HG03025 (cell line): ENCODE data around the gene ZNF786.
A peak's percentile ranks its signal among the peaks of the same experiment; 100 is the strongest.
"Not testable (repeated sequence)": the region's sequence is repeated elsewhere in the genome, so short reads cannot be mapped to it uniquely, and the experiment has no call there.

ENCODE experiments used
- ATAC-seq: cut with Tn5 transposase; IDR thresholded peaks from one replicate; pipeline ENCODE4 v1.9.1; 2021; ENCODE audit warnings: mild to moderate bottlenecking, moderate library complexity; ENCODE audit not compliant: unreplicated experiment, low FRiP score

Gene ZNF786

DNA sequence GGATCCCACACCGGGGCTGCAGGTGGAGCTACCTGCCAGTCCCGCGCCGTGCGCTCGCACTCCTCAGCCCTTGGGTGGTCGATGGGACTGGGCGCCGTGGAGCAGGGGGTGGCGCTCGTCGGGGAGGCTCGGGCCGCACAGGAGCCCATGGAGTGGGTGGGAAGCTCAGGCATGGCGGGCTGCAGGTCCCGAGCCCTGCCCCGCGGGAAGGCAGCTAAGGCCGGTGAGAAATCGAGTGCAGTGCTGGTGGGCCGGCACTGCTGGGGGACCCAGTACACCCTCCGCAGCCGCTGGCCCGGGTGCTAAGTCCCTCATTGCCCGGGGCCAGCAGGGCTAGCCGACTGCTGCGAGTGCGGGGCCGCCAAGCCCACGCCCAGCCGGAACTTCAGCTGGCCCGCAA, 51.9 kb downstream of the ZNF786 start:
- ATAC-seq = not testable (repeated sequence)

DNA sequence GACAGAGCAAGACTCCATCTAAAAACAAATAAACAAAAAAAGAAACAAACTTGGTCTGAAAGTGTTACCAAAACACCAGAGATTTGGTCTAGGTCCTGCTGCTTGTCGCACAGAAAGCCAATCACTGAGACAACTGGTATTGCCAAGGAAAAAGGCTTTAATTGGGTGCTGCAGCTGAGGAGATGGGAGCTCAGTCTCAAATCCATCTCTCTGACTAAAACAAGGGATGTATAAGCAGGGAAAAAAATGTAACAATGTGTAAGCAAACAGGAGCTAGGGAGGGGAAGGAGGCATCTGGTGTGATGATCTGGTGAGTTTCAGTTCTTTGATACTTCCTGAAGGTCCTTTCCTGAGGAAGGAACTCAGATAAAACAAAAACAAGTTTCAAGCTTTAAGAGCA, 53.8 kb downstream of the ZNF786 start:
- no peak for ATAC-seq

DNA sequence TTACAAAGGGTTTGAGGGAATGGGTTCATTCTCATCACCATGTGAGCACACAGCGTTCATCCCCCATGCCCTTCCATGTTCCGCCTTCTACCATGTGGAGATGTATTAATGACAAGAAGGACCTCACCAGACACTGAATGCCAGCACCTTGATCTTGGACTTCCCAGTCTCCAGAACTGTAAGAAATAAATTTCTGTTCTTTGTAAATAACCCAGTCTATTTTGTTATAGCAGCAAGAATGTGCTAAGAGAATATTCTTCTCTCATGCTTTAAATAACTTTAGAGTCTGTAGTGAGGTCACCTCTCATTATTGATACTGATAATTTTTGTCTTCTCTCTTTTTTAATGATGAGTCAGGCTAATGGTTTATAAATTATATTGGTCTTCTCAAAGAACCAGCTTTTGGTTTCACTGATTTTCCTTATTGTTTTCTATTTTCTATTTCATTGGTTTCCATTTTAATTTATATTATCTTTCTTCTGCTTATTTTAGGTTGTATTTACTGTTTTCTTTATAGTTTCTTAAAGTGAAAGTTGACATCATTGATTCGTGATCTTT, 59.1 kb downstream of the ZNF786 start:
- no peak for ATAC-seq

DNA sequence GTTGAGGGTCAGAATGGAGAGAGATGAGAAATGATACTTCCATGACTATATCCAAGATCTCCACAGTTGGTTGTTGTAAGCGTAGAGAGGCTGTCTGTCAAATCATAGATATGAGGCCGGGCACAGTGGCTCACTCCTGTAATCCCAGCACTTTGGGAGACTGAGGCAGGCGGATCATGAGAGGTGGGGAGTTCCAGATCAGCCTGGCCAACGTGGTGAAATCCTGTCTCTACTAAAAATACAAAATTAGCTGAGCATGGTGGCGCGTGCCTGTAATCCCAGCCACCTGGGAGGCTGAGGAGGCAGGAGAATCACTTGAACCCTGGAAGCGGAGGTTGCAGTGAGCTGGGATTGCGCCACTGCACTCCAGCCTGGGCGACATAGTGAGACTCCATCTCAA, 60.1 kb downstream of the ZNF786 start:
- not testable (repeated sequence) for ATAC-seq

DNA sequence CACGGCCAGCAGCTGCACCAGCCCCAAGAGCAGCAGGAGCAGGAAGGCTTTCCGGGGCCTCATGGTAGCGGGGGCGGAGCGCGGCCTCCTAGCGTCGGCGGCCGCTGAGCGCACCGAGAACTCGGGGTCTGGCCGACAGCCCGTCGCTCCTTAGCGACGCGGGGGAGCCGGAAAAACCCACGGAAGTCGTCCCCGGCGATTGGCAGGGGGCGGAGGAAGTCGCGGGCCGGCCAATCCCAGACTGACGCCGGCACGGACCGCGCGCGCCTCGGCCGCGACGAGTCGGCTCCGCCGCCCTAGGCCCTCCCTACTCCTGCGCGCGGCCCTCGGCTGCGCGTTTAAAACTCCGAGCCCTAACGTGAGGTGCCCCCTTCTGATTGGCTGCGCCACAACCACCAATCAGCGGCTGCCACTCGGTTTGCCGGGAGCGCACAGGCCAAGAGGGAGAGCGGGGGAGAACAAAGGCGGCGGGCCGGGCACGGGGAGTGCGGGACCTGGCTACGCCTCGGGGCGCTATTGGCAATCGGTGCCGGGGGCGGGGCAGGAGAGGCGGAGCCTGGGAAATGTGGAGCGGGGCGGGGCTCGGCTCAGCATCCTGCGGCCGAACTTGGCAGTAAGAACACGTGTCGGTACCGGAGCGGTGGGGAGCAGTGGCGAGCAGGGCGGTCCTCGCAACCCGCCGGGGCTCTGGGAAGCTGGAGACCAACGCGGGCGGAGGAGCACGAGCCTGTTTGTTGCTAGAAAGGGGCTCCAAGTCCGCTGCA, 62.0 kb downstream of the ZNF786 start, which contains the start of gene PDIA4:
TSS of gene PDIA4 (minus strand) at position 160 of the 764 bp plus-strand sequence. CDS start at position 63, 97 bp downstream.
- peak; percentile 93 for ATAC-seq

DNA sequence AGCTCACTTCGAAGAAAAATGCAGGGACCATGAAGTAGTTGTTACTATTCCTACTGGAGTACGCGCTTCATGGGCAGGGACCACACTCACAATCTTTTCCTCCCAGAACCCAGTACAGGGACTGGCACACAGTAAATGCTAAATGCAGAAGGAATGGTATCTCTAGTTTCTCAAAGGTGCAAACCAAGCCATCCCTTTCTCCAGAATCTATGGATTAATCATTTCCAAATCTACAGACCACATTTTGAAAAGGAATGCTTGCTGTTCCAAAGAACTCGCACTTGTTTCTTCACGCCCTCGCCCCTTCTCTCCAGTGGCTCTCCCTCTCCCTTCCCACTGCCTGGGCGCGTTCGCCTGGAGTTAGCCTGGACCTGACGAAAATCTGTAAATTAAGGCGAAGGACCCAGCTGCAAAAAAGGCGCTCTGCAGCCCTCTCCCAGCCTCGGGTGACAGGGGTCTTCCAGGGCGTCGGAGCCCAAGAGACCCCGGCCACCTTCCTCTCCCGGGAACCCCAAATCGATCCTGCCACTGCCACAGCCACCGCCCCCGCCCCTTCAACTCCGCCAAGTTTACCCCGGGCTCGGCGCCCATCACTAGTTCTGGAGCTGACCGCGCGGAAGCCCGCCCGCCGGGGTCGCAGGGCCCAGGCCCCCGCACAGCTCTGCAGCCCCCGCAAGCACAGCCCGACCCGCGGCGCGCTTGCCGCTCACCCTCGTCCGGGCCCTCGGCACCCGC, 62.7 kb downstream of the ZNF786 start:
- no peak for ATAC-seq

DNA sequence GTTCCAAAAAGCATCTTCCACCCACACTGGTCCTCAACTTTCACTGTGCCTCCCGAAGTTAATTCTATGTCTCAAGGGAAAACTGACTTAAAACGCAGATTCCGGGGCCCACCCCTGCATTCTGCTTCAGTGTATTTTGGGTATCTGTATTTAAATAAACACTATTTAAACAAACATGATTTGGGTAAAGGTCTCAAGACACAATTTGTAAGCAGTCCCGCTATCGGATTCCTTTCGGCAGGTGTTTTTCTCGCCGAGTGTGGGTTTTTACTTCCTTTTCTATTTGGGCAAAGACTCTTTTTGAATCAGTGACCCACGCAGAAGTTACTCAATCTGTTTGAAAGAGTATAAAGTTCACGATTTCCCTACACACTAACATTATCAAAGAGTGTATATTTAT, 63.5 kb downstream of the ZNF786 start:
- ATAC-seq = no peak

DNA sequence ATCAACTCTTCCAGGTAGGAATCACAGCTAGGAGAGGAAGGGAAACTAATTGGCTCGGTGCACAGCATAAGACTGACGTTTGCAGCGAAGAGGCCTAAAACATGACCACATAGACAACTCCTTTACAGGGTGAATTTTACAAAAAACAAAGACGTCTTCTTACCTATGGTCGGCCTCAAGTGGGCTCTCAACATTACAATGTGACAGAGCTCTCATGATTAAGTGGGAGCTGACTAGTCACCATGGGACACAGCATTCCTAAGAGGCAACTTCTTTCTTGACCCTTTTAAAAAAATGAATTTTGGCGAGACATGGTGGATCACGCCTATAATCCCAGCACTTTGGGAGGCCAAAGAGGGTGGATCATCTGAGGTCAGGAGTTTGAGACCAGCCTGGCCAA, 66.9 kb downstream of the ZNF786 start:
- ATAC-seq = no peak

DNA sequence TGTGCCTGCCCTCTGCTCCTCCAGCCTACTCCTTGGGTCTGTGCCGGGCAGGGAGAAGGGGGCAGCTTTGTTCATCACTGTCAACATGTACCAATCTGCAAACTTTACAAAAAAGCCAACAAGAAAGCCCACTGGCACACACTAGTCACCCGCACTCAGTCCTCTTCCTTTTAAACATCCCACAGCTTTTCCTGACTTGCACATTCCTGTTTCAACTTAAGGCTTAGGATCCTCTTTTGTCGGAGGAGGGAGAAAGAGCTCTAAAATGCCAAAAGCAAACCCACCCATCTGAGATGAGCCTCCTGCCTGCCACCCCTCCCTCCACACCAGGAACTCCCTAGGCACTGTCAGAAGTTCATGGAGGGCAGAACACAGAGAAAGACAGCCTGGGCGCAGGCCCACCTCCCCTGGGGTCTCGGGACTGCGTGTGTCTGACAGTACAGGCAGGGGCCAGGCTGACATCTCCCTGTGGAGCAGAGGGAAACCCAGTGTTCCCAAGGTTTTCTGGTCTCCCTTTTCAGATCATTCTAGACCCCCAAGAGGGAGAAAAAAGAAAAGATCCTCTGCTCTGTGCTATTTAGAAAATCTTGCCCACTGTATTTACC, 67.7 kb downstream of the ZNF786 start:
- ATAC-seq = no peak

DNA sequence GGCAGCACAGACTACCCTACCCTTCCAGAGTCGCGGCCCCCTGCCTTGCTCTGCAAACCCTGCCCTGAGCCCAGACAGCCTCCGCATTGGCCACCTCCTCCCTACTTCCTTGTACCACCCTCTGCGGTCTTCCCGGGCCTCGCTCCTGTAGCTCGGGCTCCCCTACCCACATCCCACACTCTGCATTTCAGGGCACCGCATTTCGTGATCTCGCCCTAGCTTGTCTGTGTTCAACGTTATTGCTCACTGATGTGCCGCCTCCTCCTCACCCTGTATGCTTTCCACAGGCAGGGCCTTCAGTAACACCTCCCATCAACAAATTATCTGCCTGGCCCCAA, 68.8 kb downstream of the ZNF786 start:
- ATAC-seq = no peak

DNA sequence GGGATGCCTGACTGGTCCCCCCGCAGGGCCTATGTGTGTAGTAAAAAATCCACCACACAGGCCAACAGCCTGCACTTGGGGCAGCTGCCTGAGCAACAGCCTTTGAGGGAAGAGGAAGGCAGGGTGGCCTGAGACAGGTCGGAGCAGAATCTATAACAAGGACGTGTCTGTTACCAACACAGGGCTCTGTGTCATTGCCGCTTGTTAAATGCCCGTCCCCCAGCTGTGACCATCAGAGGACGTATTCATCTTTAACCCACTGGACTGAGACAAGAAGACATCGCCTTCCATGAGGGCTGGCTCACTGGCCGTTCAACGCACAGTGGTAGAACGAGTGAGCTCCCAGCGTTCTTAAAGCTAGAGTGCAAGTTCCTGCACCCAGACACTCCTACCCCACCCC, 70.0 kb downstream of the ZNF786 start:
- no peak for ATAC-seq
